ENCODE results near the gene PIGT. TPM values are rescaled to one million over a fixed set of nuclear protein-coding genes. Genes with fewer than 3 reads are reported as not detected.

PIGT gene
- total RNA-seq, 6 donors from 2014 or later, result 49.9 to 86.3 (median 63.0) TPM

DNA sequence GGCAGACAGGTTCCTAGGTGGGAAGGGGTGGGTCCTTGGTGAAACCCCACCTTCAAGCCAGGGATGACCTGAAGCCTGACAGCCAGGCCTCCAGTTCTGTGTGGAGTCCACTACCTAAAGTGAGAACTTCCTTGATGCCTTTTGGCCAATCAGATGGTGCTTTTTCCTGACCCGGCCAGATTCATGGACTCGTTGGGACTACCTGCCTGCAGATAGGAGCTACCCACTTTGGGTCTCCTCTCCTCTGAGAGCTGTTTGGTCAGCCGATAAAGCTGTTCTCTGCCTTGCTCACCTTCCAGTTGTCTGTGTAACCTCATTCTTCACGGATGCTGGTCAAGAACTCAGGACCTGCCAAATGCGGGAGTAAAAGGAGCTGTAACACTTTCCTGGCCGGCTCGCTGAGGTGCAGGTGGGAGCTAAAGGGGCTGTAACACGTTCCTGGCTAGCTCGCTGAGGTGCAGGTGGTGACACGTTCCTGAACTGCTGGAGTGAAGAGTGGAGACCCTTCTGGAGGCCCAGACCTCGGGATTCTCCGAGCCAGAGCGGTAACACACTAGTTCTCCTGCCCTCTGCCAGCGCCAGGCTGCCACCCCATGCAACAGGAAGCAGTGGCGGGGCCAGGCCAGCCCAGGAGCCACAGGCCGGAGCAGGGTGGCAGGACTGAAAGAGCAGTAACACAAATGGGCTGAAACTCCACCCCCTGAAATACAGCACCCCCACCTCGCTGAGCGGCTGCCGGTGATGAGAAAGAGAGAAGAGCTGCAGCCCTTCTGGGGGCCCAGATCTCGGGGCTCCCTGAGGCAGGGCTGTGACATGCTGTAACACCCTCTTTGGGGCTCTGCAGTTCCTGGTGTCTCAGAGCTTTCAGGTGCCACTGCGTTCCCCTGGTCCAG lies 21.5 kb upstream of the PIGT start:
- H3K4me3 ChIP-seq, result no peak overlapping the region
- H3K27me3 ChIP-seq, result no peaks in the 10 kb centered on the region
- no peaks in the 10 kb centered on the region for H3K4me1 ChIP-seq
- no peaks in the 10 kb centered on the region for H3K36me3 ChIP-seq
- ATAC-seq (ENCODE audit: low FRiP score in 2 of 2) (peak in 1 of 2 donors; percentile 34), DNase-seq (peak in 1 of 2 donors; percentile 59)
- no peaks in the 10 kb centered on the region for H3K9me3 ChIP-seq
- 92 to 93% methylated on average over 12 to 21 of the region's 21 CpGs for WGBS, 2 donors
- TF ChIP-seq POLR2AphosphoS5 (IDR thresholded peaks at IDR 0.05), result no peak
- no peak for TF ChIP-seq POLR2A (IDR thresholded peaks at IDR 0.05)
- TF ChIP-seq, protein P1, sequence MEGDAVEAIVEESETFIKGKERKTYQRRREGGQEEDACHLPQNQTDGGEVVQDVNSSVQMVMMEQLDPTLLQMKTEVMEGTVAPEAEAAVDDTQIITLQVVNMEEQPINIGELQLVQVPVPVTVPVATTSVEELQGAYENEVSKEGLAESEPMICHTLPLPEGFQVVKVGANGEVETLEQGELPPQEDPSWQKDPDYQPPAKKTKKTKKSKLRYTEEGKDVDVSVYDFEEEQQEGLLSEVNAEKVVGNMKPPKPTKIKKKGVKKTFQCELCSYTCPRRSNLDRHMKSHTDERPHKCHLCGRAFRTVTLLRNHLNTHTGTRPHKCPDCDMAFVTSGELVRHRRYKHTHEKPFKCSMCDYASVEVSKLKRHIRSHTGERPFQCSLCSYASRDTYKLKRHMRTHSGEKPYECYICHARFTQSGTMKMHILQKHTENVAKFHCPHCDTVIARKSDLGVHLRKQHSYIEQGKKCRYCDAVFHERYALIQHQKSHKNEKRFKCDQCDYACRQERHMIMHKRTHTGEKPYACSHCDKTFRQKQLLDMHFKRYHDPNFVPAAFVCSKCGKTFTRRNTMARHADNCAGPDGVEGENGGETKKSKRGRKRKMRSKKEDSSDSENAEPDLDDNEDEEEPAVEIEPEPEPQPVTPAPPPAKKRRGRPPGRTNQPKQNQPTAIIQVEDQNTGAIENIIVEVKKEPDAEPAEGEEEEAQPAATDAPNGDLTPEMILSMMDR (IDR thresholded peaks at IDR 0.05), result no peak
- no peak for TF ChIP-seq EP300 (IDR thresholded peaks at IDR 0.05)
- no peak overlapping the region for H3K27ac ChIP-seq

DNA sequence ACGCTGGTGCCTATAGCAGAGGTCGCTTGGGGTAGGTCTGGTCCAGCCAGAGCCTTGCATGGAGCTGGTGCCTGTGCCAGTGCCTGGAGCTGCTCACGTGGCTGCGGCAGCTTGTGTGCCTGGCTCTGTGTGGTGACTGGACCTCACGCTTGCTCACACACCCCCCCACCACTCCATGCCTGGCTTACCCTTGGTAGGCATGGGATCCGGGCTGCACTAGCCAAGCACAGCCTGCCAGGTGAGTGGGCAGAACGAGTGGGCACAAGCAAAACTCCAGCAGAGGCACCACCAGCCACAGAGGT lies 20.9 kb upstream of the PIGT start:
- ATAC-seq (ENCODE audit: low FRiP score in 2 of 2), result peak in 1 of 2 donors; percentile 19
- 93 to 97% methylated on average over 7 of the region's 7 CpGs for WGBS, 2 donors
- Histone ChIP-seq H3K4me1 (no peaks in the 10 kb centered on the region), H3K4me3 (no peak overlapping the region), H3K27me3 (no peaks in the 10 kb centered on the region), H3K9me3 (peaks cover 0 to 1% (median 0%) of the 10 kb centered on the region in 4 donors), H3K36me3 (no peaks in the 10 kb centered on the region), H3K27ac (no peak overlapping the region)
- no peak for TF ChIP-seq POLR2AphosphoS5 (IDR thresholded peaks at IDR 0.05)
- TF ChIP-seq EP300 (IDR thresholded peaks at IDR 0.05), result no peak
- TF ChIP-seq, protein P1 (IDR thresholded peaks at IDR 0.05), result no peak
- TF ChIP-seq POLR2A (IDR thresholded peaks at IDR 0.05), result no peak
- peak in 1 of 2 donors; percentile 36 for DNase-seq

DNA sequence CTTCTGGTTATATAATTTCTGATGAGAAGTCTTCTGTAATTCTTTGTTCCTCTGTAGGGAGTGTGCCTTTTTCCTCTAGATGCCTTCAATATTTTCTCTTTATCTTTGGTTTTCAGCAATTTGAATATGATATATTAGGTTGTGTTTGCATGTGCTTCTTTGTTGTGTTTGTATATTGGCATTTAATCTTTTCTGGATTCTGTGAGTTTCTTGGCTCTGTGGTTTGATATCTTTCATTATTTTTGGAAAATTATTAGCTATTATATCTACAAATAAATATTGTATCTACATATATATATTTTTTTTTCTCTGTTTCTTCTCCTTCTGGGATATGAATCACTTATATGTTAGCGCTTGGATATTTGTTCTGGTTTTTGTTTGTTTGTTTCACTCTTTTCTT lies 16.9 kb upstream of the PIGT start:
- 98 to 100% methylated on average over 1 of the region's 1 CpG for WGBS, 2 donors

DNA sequence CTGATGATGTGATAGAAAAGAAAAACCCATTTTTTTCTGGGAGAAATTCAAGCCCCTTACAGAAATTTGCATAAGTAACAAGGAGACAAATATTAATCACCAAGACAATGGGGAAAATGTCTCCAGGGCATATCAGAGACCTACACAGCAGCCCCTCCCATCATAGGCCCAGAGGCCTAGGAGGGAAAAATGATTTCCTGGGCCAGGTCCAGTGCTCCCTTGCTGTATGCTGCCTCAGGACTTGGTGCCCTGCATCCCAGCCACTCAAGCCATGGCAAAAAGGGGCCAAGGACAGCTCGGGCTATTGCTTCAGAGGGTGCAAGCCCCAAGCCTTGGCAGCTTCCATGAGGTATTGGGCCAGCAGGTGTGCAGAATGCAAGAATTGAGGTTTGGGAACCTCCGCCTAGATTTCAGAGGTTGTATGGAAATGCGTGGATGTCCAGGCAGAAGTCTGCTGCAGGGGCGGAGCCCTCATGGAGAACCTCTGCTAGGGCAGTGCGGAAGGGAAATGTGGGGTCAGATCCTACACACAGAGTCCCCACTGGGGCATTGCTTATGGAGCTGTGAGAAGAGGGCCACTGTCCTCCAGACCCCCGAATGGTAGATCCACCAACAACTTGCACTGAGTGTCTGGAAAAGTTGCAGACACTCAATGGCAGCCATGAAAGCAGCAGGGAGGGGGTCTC lies 15.5 kb upstream of the PIGT start:
- no peak for ATAC-seq (ENCODE audit: low FRiP score in 2 of 2)
- Histone ChIP-seq H3K4me1 (peaks cover 0 to 3% (median 2%) of the 10 kb centered on the region in 4 donors), H3K36me3 (no peaks in the 10 kb centered on the region), H3K27ac (no peak overlapping the region), H3K27me3 (no peaks in the 10 kb centered on the region), H3K4me3 (no peak overlapping the region), H3K9me3 (peaks cover 0 to 11% (median 8%) of the 10 kb centered on the region in 4 donors)
- 90 to 96% methylated on average over 6 of the region's 6 CpGs for WGBS, 2 donors
- TF ChIP-seq EP300 (IDR thresholded peaks at IDR 0.05) (no peak), POLR2A (IDR thresholded peaks at IDR 0.05) (no peak), POLR2AphosphoS5 (IDR thresholded peaks at IDR 0.05) (no peak)
- TF ChIP-seq, protein P1 (IDR thresholded peaks at IDR 0.05), result no peak
- no peak for DNase-seq

More for the DNA sequence above, 16.9 kb upstream of the PIGT start:
- DNase-seq (no peak), ATAC-seq (ENCODE audit: low FRiP score in 2 of 2) (no peak)
- H3K4me3 ChIP-seq, result no peak overlapping the region
- no peak for TF ChIP-seq POLR2AphosphoS5 (IDR thresholded peaks at IDR 0.05)
- TF ChIP-seq POLR2A (IDR thresholded peaks at IDR 0.05), result no peak
- TF ChIP-seq, protein P1 (IDR thresholded peaks at IDR 0.05), result no peak
- no peak for TF ChIP-seq EP300 (IDR thresholded peaks at IDR 0.05)
- no peak overlapping the region for H3K27ac ChIP-seq
- no peaks in the 10 kb centered on the region for H3K4me1 ChIP-seq
- H3K36me3 ChIP-seq, result no peaks in the 10 kb centered on the region
- peaks cover 0 to 11% (median 8%) of the 10 kb centered on the region in 4 donors for H3K9me3 ChIP-seq
- H3K27me3 ChIP-seq, result no peaks in the 10 kb centered on the region
